ENCODE results near the gene CCDC187.

CCDC187 gene

GRCh38 chr9:136339173-136339957 is 35.5 kb upstream of the CCDC187 start:
- no peak for DNase-seq

- DNase-seq: no peak
Observed at GRCh38 chr9:136338511-136338910, 34.6 kb upstream of the CCDC187 start.

GRCh38 chr9:136337416-136338395 is 33.8 kb upstream of the CCDC187 start:
- no peak for DNase-seq

GRCh38 chr9:136336881-136337280 is 33.0 kb upstream of the CCDC187 start:
- no peak for DNase-seq

GRCh38 chr9:136336156-136336870 is 32.4 kb upstream of the CCDC187 start:
- no peak for DNase-seq

GRCh38 chr9:136335296-136336155 is 31.6 kb upstream of the CCDC187 start:
- DNase-seq: no peak

GRCh38 chr9:136334541-136334940 is 30.6 kb upstream of the CCDC187 start:
- no peak for DNase-seq

GRCh38 chr9:136333486-136333885 is 29.6 kb upstream of the CCDC187 start:
- DNase-seq: no peak

- DNase-seq: no peak
Observed at GRCh38 chr9:136333045-136333444, 29.2 kb upstream of the CCDC187 start.

- DNase-seq: no peak
Observed at GRCh38 chr9:136332482-136332983, 28.6 kb upstream of the CCDC187 start.

- DNase-seq: no peak
Observed at GRCh38 chr9:136331556-136332481, 27.9 kb upstream of the CCDC187 start.

- no peak for DNase-seq
Observed at GRCh38 chr9:136331030-136331429, 27.1 kb upstream of the CCDC187 start.

- no peak for DNase-seq
Observed at GRCh38 chr9:136330406-136330990, 26.6 kb upstream of the CCDC187 start.

GRCh38 chr9:136329636-136330405 is 25.9 kb upstream of the CCDC187 start:
- DNase-seq: no peak

- DNase-seq: no peak
Observed at GRCh38 chr9:136329211-136329627, 25.3 kb upstream of the CCDC187 start.

GRCh38 chr9:136328622-136329041 is 24.7 kb upstream of the CCDC187 start:
- DNase-seq: no peak

- DNase-seq: no peak
Observed at GRCh38 chr9:136328011-136328621, 24.2 kb upstream of the CCDC187 start.

- no peak for DNase-seq
Observed at GRCh38 chr9:136327304-136327974, 23.5 kb upstream of the CCDC187 start, which contains the start of gene GPSM1. Gene GPSM1, plus strand, starts transcription at chr9:136327539. Its CDS starts 157 bp downstream, at chr9:136327696.
